H1 (cell line): ENCODE results near the gene HNRNPH3. TPM values are rescaled to one million over a fixed set of nuclear protein-coding genes. Genes with fewer than 3 reads are reported as not detected.

ENCODE experiments used
- RAD21 ChIP-seq, 2 experiments: IDR thresholded peaks in 1 of 2; conservative IDR thresholded peaks in 1 of 2; 2 replicates each; pipeline ENCODE4 v1.6.1; 2011; ENCODE audit warnings: low read depth in 2 of 2, low read length in 2 of 2, improper control_type of control experiment in 1 of 2, inconsistent platforms in 1 of 2, mild to moderate bottlenecking in 1 of 2, moderate library complexity in 1 of 2
- polyA plus RNA-seq, 7 experiments: library from polyadenylated mRNA; depleted of rRNA in 3 of 7; stranded (reverse) in 5 of 7; unstranded in 2 of 7; fragments of >200 nt in 5 of 7; fragments of 200-250 nt in 2 of 7; gene quantifications; 1 replicate in 5 of 7; 2 replicates in 1 of 7; 4 replicates in 1 of 7; pipeline versions ENCODE4 v1.2.1 to v1.2.3, GENCODE V29; 2011 to 2013; ENCODE audit warnings: missing spikeins in 2 of 7, mixed read lengths in 2 of 7
- total RNA-seq: library from RNA; stranded (reverse); fragmentation: NEBNext Ultra II Directional; extraction: Animal tissue kit (Norgen Biotek cat#: 25700); gene quantifications from 2 replicates; pipeline ENCODE4 v1.2.1, GENCODE V29; 2021
- TF ChIP-seq, protein P1 (sequence below): fragments of 300-600 bp; sonication (generic); IDR thresholded peaks from 2 replicates; pipeline ENCODE4 v1.7.1; 2012; ENCODE audit warnings: low read length, moderate library complexity, mild to moderate bottlenecking, inconsistent platforms; ENCODE audit not compliant: insufficient replicate concordance
- TF ChIP-seq, protein P2 (sequence below), 3 experiments: IDR thresholded peaks; 1 replicate in 2 of 3; 2 replicates in 1 of 3; pipeline versions ENCODE4 v1.5.1 to v1.6.1; 2011; ENCODE audit warnings: low read length in 3 of 3, mild to moderate bottlenecking in 3 of 3, inconsistent platforms in 2 of 3, low read depth in 1 of 3, moderate library complexity in 1 of 3; ENCODE audit not compliant: insufficient read depth in 1 of 3; ENCODE audit errors: control extremely low read depth in 1 of 3

HNRNPH3 gene
- total and polyA plus RNA-seq, 2 of the 8 experiments (the other 6 are each of a cell fraction or from before 2014, with no cell fraction given) = 63.2 to 230 TPM

DNA sequence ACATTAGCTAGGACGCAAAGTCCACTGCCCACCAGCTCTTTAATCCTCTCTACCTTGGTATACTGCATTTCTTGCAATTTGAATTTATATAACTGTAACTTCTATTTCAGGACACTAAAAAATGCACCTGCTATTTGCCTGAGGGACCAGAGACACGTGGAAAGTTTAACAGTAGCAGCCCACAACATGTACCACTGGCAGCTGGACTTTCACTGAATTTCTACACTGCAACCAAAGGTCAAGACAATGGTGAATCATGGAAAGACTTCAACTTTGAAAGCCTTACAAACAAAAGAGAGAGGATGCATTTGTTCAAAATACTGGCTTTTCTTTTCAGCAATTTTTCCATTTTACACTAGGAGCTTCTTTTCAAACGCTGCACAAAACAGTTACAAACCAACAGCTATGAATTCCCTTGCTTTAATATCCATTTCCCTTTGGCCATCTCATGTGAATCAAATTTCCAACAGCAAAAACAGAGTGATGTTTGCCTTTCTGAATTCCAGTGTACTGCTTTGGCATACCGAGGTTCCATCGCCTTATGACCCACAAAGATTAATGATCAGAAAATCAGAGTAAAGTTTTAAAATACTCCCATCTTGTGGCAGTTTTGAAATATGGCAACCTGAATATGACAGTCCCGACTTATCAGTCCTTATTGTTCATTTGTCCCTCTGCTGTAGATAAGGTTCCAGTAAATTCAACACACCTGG, 29.9 kb upstream of the HNRNPH3 start (continued):
- TF ChIP-seq, protein P1, sequence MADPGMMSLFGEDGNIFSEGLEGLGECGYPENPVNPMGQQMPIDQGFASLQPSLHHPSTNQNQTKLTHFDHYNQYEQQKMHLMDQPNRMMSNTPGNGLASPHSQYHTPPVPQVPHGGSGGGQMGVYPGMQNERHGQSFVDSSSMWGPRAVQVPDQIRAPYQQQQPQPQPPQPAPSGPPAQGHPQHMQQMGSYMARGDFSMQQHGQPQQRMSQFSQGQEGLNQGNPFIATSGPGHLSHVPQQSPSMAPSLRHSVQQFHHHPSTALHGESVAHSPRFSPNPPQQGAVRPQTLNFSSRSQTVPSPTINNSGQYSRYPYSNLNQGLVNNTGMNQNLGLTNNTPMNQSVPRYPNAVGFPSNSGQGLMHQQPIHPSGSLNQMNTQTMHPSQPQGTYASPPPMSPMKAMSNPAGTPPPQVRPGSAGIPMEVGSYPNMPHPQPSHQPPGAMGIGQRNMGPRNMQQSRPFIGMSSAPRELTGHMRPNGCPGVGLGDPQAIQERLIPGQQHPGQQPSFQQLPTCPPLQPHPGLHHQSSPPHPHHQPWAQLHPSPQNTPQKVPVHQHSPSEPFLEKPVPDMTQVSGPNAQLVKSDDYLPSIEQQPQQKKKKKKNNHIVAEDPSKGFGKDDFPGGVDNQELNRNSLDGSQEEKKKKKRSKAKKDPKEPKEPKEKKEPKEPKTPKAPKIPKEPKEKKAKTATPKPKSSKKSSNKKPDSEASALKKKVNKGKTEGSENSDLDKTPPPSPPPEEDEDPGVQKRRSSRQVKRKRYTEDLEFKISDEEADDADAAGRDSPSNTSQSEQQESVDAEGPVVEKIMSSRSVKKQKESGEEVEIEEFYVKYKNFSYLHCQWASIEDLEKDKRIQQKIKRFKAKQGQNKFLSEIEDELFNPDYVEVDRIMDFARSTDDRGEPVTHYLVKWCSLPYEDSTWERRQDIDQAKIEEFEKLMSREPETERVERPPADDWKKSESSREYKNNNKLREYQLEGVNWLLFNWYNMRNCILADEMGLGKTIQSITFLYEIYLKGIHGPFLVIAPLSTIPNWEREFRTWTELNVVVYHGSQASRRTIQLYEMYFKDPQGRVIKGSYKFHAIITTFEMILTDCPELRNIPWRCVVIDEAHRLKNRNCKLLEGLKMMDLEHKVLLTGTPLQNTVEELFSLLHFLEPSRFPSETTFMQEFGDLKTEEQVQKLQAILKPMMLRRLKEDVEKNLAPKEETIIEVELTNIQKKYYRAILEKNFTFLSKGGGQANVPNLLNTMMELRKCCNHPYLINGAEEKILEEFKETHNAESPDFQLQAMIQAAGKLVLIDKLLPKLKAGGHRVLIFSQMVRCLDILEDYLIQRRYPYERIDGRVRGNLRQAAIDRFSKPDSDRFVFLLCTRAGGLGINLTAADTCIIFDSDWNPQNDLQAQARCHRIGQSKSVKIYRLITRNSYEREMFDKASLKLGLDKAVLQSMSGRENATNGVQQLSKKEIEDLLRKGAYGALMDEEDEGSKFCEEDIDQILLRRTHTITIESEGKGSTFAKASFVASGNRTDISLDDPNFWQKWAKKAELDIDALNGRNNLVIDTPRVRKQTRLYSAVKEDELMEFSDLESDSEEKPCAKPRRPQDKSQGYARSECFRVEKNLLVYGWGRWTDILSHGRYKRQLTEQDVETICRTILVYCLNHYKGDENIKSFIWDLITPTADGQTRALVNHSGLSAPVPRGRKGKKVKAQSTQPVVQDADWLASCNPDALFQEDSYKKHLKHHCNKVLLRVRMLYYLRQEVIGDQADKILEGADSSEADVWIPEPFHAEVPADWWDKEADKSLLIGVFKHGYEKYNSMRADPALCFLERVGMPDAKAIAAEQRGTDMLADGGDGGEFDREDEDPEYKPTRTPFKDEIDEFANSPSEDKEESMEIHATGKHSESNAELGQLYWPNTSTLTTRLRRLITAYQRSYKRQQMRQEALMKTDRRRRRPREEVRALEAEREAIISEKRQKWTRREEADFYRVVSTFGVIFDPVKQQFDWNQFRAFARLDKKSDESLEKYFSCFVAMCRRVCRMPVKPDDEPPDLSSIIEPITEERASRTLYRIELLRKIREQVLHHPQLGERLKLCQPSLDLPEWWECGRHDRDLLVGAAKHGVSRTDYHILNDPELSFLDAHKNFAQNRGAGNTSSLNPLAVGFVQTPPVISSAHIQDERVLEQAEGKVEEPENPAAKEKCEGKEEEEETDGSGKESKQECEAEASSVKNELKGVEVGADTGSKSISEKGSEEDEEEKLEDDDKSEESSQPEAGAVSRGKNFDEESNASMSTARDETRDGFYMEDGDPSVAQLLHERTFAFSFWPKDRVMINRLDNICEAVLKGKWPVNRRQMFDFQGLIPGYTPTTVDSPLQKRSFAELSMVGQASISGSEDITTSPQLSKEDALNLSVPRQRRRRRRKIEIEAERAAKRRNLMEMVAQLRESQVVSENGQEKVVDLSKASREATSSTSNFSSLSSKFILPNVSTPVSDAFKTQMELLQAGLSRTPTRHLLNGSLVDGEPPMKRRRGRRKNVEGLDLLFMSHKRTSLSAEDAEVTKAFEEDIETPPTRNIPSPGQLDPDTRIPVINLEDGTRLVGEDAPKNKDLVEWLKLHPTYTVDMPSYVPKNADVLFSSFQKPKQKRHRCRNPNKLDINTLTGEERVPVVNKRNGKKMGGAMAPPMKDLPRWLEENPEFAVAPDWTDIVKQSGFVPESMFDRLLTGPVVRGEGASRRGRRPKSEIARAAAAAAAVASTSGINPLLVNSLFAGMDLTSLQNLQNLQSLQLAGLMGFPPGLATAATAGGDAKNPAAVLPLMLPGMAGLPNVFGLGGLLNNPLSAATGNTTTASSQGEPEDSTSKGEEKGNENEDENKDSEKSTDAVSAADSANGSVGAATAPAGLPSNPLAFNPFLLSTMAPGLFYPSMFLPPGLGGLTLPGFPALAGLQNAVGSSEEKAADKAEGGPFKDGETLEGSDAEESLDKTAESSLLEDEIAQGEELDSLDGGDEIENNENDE = no peak
- TF ChIP-seq, protein P2, sequence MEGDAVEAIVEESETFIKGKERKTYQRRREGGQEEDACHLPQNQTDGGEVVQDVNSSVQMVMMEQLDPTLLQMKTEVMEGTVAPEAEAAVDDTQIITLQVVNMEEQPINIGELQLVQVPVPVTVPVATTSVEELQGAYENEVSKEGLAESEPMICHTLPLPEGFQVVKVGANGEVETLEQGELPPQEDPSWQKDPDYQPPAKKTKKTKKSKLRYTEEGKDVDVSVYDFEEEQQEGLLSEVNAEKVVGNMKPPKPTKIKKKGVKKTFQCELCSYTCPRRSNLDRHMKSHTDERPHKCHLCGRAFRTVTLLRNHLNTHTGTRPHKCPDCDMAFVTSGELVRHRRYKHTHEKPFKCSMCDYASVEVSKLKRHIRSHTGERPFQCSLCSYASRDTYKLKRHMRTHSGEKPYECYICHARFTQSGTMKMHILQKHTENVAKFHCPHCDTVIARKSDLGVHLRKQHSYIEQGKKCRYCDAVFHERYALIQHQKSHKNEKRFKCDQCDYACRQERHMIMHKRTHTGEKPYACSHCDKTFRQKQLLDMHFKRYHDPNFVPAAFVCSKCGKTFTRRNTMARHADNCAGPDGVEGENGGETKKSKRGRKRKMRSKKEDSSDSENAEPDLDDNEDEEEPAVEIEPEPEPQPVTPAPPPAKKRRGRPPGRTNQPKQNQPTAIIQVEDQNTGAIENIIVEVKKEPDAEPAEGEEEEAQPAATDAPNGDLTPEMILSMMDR (IDR thresholded peaks at IDR 0.05; ENCODE audit: control extremely low read depth in 1 of 3, insufficient read depth in 1 of 3, low read depth in 1 of 3, low read length in 3 of 3) = peak in 2 of 3 experiments; percentile 37 to 48; a peak in 2 of 4 replicates
- peak; percentile 64 to 67 for TF ChIP-seq RAD21 (IDR thresholded peaks at IDR 0.05 in 1 of 2, conservative IDR thresholded peaks at IDR 0.05 in 1 of 2; ENCODE audit: low read depth in 2 of 2, low read length in 2 of 2)
